Measurements from ENCODE around the gene ATRNL1. TPM values are rescaled to one million over a fixed set of nuclear protein-coding genes. Genes with fewer than 3 reads are reported as not detected.

The ATRNL1 gene
- total RNA-seq, 1 experiment from 2014 or later: not detected

DNA sequence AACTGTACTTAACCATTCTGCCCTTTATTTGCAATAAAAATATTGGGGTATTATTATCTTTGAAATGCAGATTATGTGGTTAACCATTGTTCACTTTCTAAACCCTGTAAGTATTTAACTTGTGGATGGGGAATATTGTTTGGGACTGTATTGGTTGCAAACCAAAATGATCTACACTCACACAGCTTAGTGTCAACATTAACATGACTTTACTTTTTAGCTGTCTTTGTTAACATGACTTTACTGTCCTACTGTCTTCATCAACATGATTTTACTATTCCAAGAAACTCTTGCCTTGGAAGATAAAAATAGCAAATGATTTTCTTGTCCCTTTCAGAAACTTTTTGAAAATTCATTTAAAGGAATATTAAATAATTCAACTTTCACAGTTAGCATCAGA is 708.3 kb downstream of the ATRNL1 start:
- DNase-seq: no peak
- BruUV-seq (replicated peaks): no TSS peak
- CTCF ChIA-PET: no interaction called here
- H3K27me3 ChIP-seq (ENCODE audit: low read length): no peaks in the 10 kb centered on the region
- H4K20me1 ChIP-seq (ENCODE audit: low read length): no peaks in the 10 kb centered on the region
- POLR2A ChIA-PET (ENCODE audit: unreplicated experiment): no interaction called here
- H3K9me2 ChIP-seq (replicated peaks; ENCODE audit: low read length): no peaks in the 10 kb centered on the region
- no peaks in the 10 kb centered on the region for H3K4me1 ChIP-seq (ENCODE audit: insufficient read depth, low read length)
- H3K4me2 ChIP-seq (ENCODE audit: low read length): no peak overlapping the region
- no peak overlapping the region for H2AFZ ChIP-seq (ENCODE audit: low read length)
- ATAC-seq: no peak
- H3K9me3 ChIP-seq (ENCODE audit: low read length): no peaks in the 10 kb centered on the region
- no peaks in the 10 kb centered on the region for H3K79me2 ChIP-seq (ENCODE audit: low read length)
- H3K9ac ChIP-seq (ENCODE audit: low read length): no peak overlapping the region
- H3K4me3 ChIP-seq (ENCODE audit: low read length): no peak overlapping the region
- TF ChIP-seq EZH2 (IDR thresholded peaks at IDR 0.05; ENCODE audit: low read length, unreplicated experiment) (no peak), EZH2phosphoT487 (IDR thresholded peaks at IDR 0.05; ENCODE audit: borderline replicate concordance, low read length) (no peak)
- TF ChIP-seq, protein P1, sequence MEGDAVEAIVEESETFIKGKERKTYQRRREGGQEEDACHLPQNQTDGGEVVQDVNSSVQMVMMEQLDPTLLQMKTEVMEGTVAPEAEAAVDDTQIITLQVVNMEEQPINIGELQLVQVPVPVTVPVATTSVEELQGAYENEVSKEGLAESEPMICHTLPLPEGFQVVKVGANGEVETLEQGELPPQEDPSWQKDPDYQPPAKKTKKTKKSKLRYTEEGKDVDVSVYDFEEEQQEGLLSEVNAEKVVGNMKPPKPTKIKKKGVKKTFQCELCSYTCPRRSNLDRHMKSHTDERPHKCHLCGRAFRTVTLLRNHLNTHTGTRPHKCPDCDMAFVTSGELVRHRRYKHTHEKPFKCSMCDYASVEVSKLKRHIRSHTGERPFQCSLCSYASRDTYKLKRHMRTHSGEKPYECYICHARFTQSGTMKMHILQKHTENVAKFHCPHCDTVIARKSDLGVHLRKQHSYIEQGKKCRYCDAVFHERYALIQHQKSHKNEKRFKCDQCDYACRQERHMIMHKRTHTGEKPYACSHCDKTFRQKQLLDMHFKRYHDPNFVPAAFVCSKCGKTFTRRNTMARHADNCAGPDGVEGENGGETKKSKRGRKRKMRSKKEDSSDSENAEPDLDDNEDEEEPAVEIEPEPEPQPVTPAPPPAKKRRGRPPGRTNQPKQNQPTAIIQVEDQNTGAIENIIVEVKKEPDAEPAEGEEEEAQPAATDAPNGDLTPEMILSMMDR (conservative IDR thresholded peaks at IDR 0.05; ENCODE audit: low read depth, low read length): no peak
- H3K36me3 ChIP-seq (ENCODE audit: low read depth, low read length): no peaks in the 10 kb centered on the region
- no peak overlapping the region for H3K27ac ChIP-seq (ENCODE audit: low read length)
- H3F3A ChIP-seq (ENCODE audit: low read length, unreplicated experiment): no peaks in the 10 kb centered on the region
- intact Hi-C loops (cut with micrococcal nuclease): no loop called here

DNA sequence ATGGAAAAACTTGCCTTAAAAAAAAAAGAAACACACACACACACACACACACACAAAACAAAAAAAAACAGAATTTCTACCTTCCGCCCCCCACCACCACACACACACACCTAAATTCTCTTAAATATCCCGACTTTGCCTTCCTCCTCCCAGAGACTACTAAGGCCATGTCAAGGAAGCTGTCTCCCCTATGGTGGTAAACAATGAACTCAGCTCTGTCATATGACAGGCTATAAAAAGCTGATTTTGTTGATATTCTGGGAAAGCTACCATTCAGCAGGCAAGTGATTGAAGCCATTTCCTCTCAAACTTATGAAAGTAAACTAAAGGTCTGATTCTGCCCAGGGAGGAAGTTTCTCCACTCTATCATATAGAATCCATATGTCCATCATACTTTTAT is 708.8 kb downstream of the ATRNL1 start:
- Histone ChIP-seq H3K4me3 (ENCODE audit: low read length) (no peak overlapping the region), H3K9me3 (ENCODE audit: low read length) (no peaks in the 10 kb centered on the region), H2AFZ (ENCODE audit: low read length) (no peak overlapping the region), H3K9ac (ENCODE audit: low read length) (no peak overlapping the region), H3F3A (ENCODE audit: low read length, unreplicated experiment) (no peaks in the 10 kb centered on the region), H4K20me1 (ENCODE audit: low read length) (no peaks in the 10 kb centered on the region), H3K27me3 (ENCODE audit: low read length) (no peaks in the 10 kb centered on the region), H3K4me1 (ENCODE audit: insufficient read depth, low read length) (no peaks in the 10 kb centered on the region), H3K4me2 (ENCODE audit: low read length) (no peak overlapping the region), H3K27ac (ENCODE audit: low read length) (no peak overlapping the region), H3K9me2 (replicated peaks; ENCODE audit: low read length) (no peaks in the 10 kb centered on the region), H3K36me3 (ENCODE audit: low read depth, low read length) (no peaks in the 10 kb centered on the region), H3K79me2 (ENCODE audit: low read length) (no peaks in the 10 kb centered on the region)
- ATAC-seq: no peak
- POLR2A ChIA-PET (ENCODE audit: unreplicated experiment): no interaction called here
- intact Hi-C loops (cut with micrococcal nuclease): no loop called here
- BruUV-seq (replicated peaks): no TSS peak
- DNase-seq: no peak
- CTCF ChIA-PET: no interaction called here
- no peak for TF ChIP-seq EZH2phosphoT487 (IDR thresholded peaks at IDR 0.05; ENCODE audit: borderline replicate concordance, low read length)
- TF ChIP-seq, protein P1 (conservative IDR thresholded peaks at IDR 0.05; ENCODE audit: low read depth, low read length): no peak
- no peak for TF ChIP-seq EZH2 (IDR thresholded peaks at IDR 0.05; ENCODE audit: low read length, unreplicated experiment)

DNA sequence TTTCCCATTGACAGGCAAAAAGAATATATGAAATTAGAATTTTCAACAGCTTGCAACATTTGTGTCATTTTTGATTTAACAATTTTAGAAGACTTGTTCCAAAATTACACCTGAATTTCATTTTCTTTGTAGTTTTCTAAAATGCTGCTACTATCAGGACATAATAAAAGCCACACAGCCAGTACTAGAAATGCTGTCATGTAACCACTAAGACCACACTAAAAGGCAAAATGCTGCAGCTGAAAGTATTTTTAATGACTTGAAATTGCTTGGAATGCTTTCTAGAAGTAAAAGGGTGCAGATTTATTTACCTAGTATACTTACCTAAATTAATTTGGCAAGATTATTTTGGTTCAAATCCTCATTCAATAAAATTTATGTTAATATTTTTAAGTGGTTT is 709.7 kb downstream of the ATRNL1 start:
- Histone ChIP-seq H3K27ac (ENCODE audit: low read length) (no peak overlapping the region), H3K27me3 (ENCODE audit: low read length) (no peaks in the 10 kb centered on the region), H3K9me3 (ENCODE audit: low read length) (no peaks in the 10 kb centered on the region), H3K4me3 (ENCODE audit: low read length) (no peak overlapping the region), H3K4me1 (ENCODE audit: insufficient read depth, low read length) (no peaks in the 10 kb centered on the region), H2AFZ (ENCODE audit: low read length) (no peak overlapping the region), H3K4me2 (ENCODE audit: low read length) (no peak overlapping the region), H3F3A (ENCODE audit: low read length, unreplicated experiment) (no peaks in the 10 kb centered on the region), H3K9ac (ENCODE audit: low read length) (no peak overlapping the region), H3K36me3 (ENCODE audit: low read depth, low read length) (no peaks in the 10 kb centered on the region), H4K20me1 (ENCODE audit: low read length) (no peaks in the 10 kb centered on the region), H3K9me2 (replicated peaks; ENCODE audit: low read length) (no peaks in the 10 kb centered on the region), H3K79me2 (ENCODE audit: low read length) (no peaks in the 10 kb centered on the region)
- CTCF ChIA-PET: no interaction called here
- DNase-seq: no peak
- POLR2A ChIA-PET (ENCODE audit: unreplicated experiment): no interaction called here
- no peak for ATAC-seq
- no peak for TF ChIP-seq EZH2 (IDR thresholded peaks at IDR 0.05; ENCODE audit: low read length, unreplicated experiment)
- TF ChIP-seq EZH2phosphoT487 (IDR thresholded peaks at IDR 0.05; ENCODE audit: borderline replicate concordance, low read length): no peak
- TF ChIP-seq, protein P1 (conservative IDR thresholded peaks at IDR 0.05; ENCODE audit: low read depth, low read length): no peak
- intact Hi-C loops (cut with micrococcal nuclease): no loop called here
- no TSS peak for BruUV-seq (replicated peaks)
